Mesenchymal stem cell (in vitro differentiated cells and primary cell): Measurements from ENCODE around the gene PCDHGA4.

ENCODE experiments used
- DNase-seq: peaks from one replicate; pipeline ENCODE4 v3.0.0-alpha.2; 2013
- H2AFZ ChIP-seq: one replicate; pipeline ENCODE4 v1.6.1; 2013; ENCODE audit warnings: low read depth, mild to moderate bottlenecking, control low read depth, inconsistent platforms, low read length, moderate library complexity
- H2AK5ac ChIP-seq: 2 replicates; pipeline ENCODE4 v1.6.1; 2013; ENCODE audit warnings: low read length, moderate library complexity, mild to moderate bottlenecking, inconsistent platforms; ENCODE audit not compliant: severe bottlenecking
- H2BK120ac ChIP-seq: one replicate; pipeline ENCODE4 v1.6.1; 2013; ENCODE audit warnings: low read depth, mild to moderate bottlenecking, inconsistent platforms, low read length, moderate library complexity
- H2BK12ac ChIP-seq, 2 experiments: one replicate each; pipeline ENCODE4 v1.6.1; 2013; ENCODE audit warnings: inconsistent platforms in 2 of 2, low read length in 2 of 2, mild to moderate bottlenecking in 2 of 2, moderate library complexity in 2 of 2, control low read depth in 1 of 2
- H2BK15ac ChIP-seq: one replicate; pipeline ENCODE4 v1.6.1; 2013; ENCODE audit warnings: mild to moderate bottlenecking, low read depth, inconsistent platforms; ENCODE audit not compliant: poor library complexity, severe bottlenecking
- H2BK5ac ChIP-seq: 2 replicates; pipeline ENCODE4 v1.6.1; 2013; ENCODE audit warnings: low read depth, mild to moderate bottlenecking, low read length, control low read depth, inconsistent platforms; ENCODE audit not compliant: poor library complexity, severe bottlenecking
- H3K14ac ChIP-seq, 2 experiments: one replicate each; pipeline ENCODE4 v1.6.1; 2013; ENCODE audit warnings: inconsistent platforms in 2 of 2, low read length in 2 of 2, control low read depth in 1 of 2, mild to moderate bottlenecking in 1 of 2, moderate library complexity in 1 of 2
- H3K18ac ChIP-seq, 2 experiments: one replicate each; pipeline ENCODE4 v1.6.1; 2013; ENCODE audit warnings: inconsistent platforms in 2 of 2, low read length in 2 of 2, control low read depth in 1 of 2, low read depth in 1 of 2, mild to moderate bottlenecking in 1 of 2
- H3K23ac ChIP-seq, 2 experiments: one replicate each; pipeline ENCODE4 v1.6.1; 2013; ENCODE audit warnings: inconsistent platforms in 2 of 2, low read length in 2 of 2, mild to moderate bottlenecking in 2 of 2, moderate library complexity in 2 of 2, control low read depth in 1 of 2
- H3K27ac ChIP-seq: 2 replicates; pipeline ENCODE4 v1.5.1; 2013; ENCODE audit warnings: mild to moderate bottlenecking, moderate library complexity, low read length, control low read depth, inconsistent platforms; ENCODE audit not compliant: poor library complexity, severe bottlenecking
- H3K27me3 ChIP-seq, 2 experiments: 2 replicates each; pipeline versions ENCODE4 v1.6.1 to v1.7.0; 2013; ENCODE audit warnings: low read length in 2 of 2, mild to moderate bottlenecking in 2 of 2, moderate library complexity in 2 of 2, control low read depth in 1 of 2, inconsistent platforms in 1 of 2; ENCODE audit not compliant: control insufficient read depth in 1 of 2, insufficient read depth in 1 of 2
- H3K36me3 ChIP-seq, 2 experiments: 2 replicates each; pipeline versions ENCODE4 v1.6.1 to v1.7.0; 2013; ENCODE audit warnings: low read length in 2 of 2, control low read depth in 1 of 2, inconsistent platforms in 1 of 2, low read depth in 1 of 2, mild to moderate bottlenecking in 1 of 2; ENCODE audit not compliant: insufficient read depth in 2 of 2, control insufficient read depth in 1 of 2
- H3K4ac ChIP-seq, 2 experiments: one replicate each; pipeline ENCODE4 v1.6.1; 2013; ENCODE audit warnings: inconsistent platforms in 2 of 2, low read length in 2 of 2, mild to moderate bottlenecking in 2 of 2, moderate library complexity in 2 of 2, control low read depth in 1 of 2, low read depth in 1 of 2
- H3K4me1 ChIP-seq: 2 replicates; pipeline ENCODE4 v1.6.1; 2013; ENCODE audit warnings: low read depth, low read length, control low read depth; ENCODE audit not compliant: control insufficient read depth, insufficient read depth
- H3K4me2 ChIP-seq: 2 replicates; pipeline ENCODE4 v1.6.1; 2013; ENCODE audit warnings: low read length, mild to moderate bottlenecking, inconsistent platforms; ENCODE audit not compliant: poor library complexity, severe bottlenecking
- H3K4me3 ChIP-seq, 2 experiments: 2 replicates each; pipeline versions ENCODE4 v1.5.1 to v1.7.0; 2013; ENCODE audit warnings: low read length in 2 of 2, mild to moderate bottlenecking in 2 of 2, control low read depth in 1 of 2, low read depth in 1 of 2; ENCODE audit not compliant: insufficient read depth in 1 of 2
- H3K79me1 ChIP-seq: replicated peaks from 2 replicates; pipeline ENCODE4 v1.6.1; 2013; ENCODE audit warnings: mild to moderate bottlenecking, control low read depth, low read length, inconsistent platforms; ENCODE audit not compliant: poor library complexity, severe bottlenecking
- H3K9ac ChIP-seq: 2 replicates; pipeline ENCODE4 v1.7.0; 2013; ENCODE audit warnings: mild to moderate bottlenecking, low read length, moderate library complexity
- H3K9me3 ChIP-seq: 2 replicates; pipeline ENCODE4 v1.7.0; 2013; ENCODE audit warnings: mild to moderate bottlenecking, low read length; ENCODE audit not compliant: control insufficient read depth
- H4K8ac ChIP-seq: one replicate; pipeline ENCODE4 v1.6.1; 2013; ENCODE audit warnings: inconsistent platforms, mild to moderate bottlenecking, low read length, moderate library complexity
- H4K91ac ChIP-seq: one replicate; pipeline ENCODE4 v1.6.1; 2013; ENCODE audit warnings: mild to moderate bottlenecking, low read length, inconsistent platforms
- WGBS: methylation state at CpG from one replicate; pipeline ENCODE4 v1.1.7; 2013; ENCODE audit warnings: mixed read lengths; 5-methylcytosine and 5-hydroxymethylcytosine counted together

The PCDHGA4 gene

GRCh38 chr5:141399555-141400258 is 44.9 kb downstream of the PCDHGA4 start:
- WGBS: 96% methylated on average over 61 of the region's 61 CpGs
- H3K23ac ChIP-seq: no peak overlapping the region
- no peak overlapping the region for H3K18ac ChIP-seq

DNA sequence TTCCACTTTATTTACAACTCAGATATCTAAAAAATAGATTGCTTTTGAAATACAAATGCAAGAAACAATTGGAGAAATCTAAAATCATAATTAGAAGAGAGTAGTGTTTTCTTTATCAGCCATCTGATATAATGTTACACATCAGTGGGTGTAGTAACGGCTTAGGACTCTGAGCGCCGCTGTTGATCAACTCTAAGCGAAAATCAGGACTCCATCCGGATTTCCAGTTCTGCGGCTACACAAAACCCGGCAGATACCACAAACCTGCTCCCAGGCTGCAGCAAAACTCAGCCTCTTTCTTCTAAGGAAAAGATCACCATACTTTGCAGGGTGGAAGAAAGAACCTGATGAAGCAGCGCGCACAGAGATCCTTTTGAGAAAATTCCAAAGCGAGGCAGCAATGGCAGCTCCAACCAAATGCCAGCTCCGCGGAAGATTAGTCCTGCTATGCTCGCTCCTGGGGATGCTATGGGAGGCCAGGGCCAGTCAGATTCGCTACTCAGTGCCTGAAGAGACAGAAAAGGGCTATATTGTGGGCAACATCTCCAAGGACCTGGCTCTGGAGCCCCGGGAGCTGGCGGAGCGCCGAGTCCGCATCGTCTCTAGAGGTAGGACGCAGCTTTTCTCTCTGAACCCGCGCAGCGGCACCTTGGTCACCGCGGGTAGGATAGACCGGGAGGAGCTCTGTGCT is 47.9 kb downstream of the PCDHGA4 start, which contains the start of gene PCDHGA9:
TSS of gene PCDHGA9 (plus strand) at position 226 of the 691 bp plus-strand sequence. CDS start at position 401, 175 bp downstream.
- H3K79me1 ChIP-seq: peaks cover 13% of the 10 kb centered on the region

More at GRCh38 chr5:141399555-141400258, 44.9 kb downstream of the PCDHGA4 start:
- H2BK5ac ChIP-seq: no peak overlapping the region
- H2BK15ac ChIP-seq: no peak overlapping the region
- DNase-seq: no peak
- no peak overlapping the region for H4K8ac ChIP-seq
- no peaks in the 10 kb centered on the region for H3K27me3 ChIP-seq
- H3K14ac ChIP-seq: no peak overlapping the region
- H2BK120ac ChIP-seq: no peak overlapping the region
- H2AFZ ChIP-seq: no peak overlapping the region
- peaks cover 0 to 26% of the 10 kb centered on the region in 2 experiments for H3K36me3 ChIP-seq
- H3K79me1 ChIP-seq: peaks cover 15% of the 10 kb centered on the region
- H3K4me3 ChIP-seq: peak overlapping the region; percentile 4 to 70
- peaks cover 60% of the 10 kb centered on the region for H3K9me3 ChIP-seq
- H3K9ac ChIP-seq: no peak overlapping the region
- no peak overlapping the region for H3K4ac ChIP-seq
- H3K27ac ChIP-seq: no peak overlapping the region
- H2AK5ac ChIP-seq: no peak overlapping the region
- no peaks in the 10 kb centered on the region for H3K4me1 ChIP-seq
- no peak overlapping the region for H2BK12ac ChIP-seq
- H3K4me2 ChIP-seq: no peak overlapping the region
- no peak overlapping the region for H4K91ac ChIP-seq

DNA sequence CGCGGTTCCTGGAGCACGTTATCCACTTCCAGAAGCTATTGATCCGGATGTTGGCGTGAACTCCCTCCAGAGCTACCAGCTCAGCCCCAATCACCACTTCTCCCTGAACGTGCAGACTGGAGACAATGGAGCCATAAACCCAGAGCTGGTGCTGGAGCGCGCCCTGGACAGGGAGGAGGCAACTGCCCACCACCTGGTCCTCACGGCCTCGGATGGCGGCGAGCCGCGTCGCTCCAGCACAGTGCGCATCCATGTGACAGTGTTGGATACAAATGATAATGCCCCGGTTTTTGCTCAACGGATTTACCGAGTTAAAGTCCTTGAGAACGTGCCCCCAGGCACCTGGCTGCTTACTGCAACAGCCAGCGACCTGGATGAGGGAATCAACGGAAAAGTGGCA is 48.6 kb downstream of the PCDHGA4 start:
- no peak overlapping the region for H2AK5ac ChIP-seq
- 98% methylated on average over 20 of the region's 22 CpGs for WGBS
- peak overlapping the region in 1 of 2 experiments; percentile 75 for H3K4me3 ChIP-seq
- no peak overlapping the region for H3K4me2 ChIP-seq
- no peak overlapping the region for H2BK120ac ChIP-seq
- H4K91ac ChIP-seq: no peak overlapping the region
- no peak overlapping the region for H3K4ac ChIP-seq
- H3K27me3 ChIP-seq: no peaks in the 10 kb centered on the region
- peaks cover 13% of the 10 kb centered on the region for H3K79me1 ChIP-seq
- no peak overlapping the region for H3K27ac ChIP-seq
- H3K18ac ChIP-seq: no peak overlapping the region
- H3K9me3 ChIP-seq: peaks cover 54% of the 10 kb centered on the region
- no peak overlapping the region for H3K14ac ChIP-seq
- no peak overlapping the region for H2BK15ac ChIP-seq
- no peak overlapping the region for H2BK12ac ChIP-seq
- no peaks in the 10 kb centered on the region for H3K4me1 ChIP-seq
- no peak overlapping the region for H3K23ac ChIP-seq
- peaks cover 0 to 28% of the 10 kb centered on the region in 2 experiments for H3K36me3 ChIP-seq
- no peak overlapping the region for H2AFZ ChIP-seq
- no peak overlapping the region for H3K9ac ChIP-seq
- H4K8ac ChIP-seq: no peak overlapping the region
- H2BK5ac ChIP-seq: no peak overlapping the region
- DNase-seq: no peak

More for the DNA sequence above, 47.9 kb downstream of the PCDHGA4 start, which contains the start of gene PCDHGA9:
- Histone ChIP-seq H3K9me3 (peaks cover 54% of the 10 kb centered on the region), H2BK12ac (no peak within 1 kb of the TSS), H3K4me3 (peak within 1 kb of the TSS in 1 of 2 experiments; percentile 75), H3K18ac (no peak within 1 kb of the TSS), H2BK120ac (no peak within 1 kb of the TSS), H2BK15ac (no peak within 1 kb of the TSS), H2AK5ac (no peak within 1 kb of the TSS), H3K4me2 (no peak within 1 kb of the TSS), H4K91ac (no peak within 1 kb of the TSS), H4K8ac (no peak within 1 kb of the TSS), H3K27me3 (no peaks in the 10 kb centered on the region), H3K27ac (no peak within 1 kb of the TSS), H3K36me3 (peaks cover 0 to 24% of the 10 kb centered on the region in 2 experiments), H3K9ac (peak within 1 kb of the TSS; percentile 53), H3K4ac (no peak within 1 kb of the TSS), H2AFZ (no peak within 1 kb of the TSS), H3K4me1 (no peaks in the 10 kb centered on the region), H3K23ac (no peak within 1 kb of the TSS), H3K14ac (no peak within 1 kb of the TSS), H2BK5ac (no peak within 1 kb of the TSS)
- no peak for DNase-seq
- 93% methylated on average over 27 of the region's 27 CpGs for WGBS
